Naive thymus-derived CD4-positive, alpha-beta T cell (primary cell): ENCODE measurements around the gene FLNB. TPM values are rescaled to one million over a fixed set of nuclear protein-coding genes. Genes with fewer than 3 reads are reported as not detected.

Experiments
- ATAC-seq: fragments of 150-1000 bp; cut with Tn5 transposase; 2 replicates; pipeline ENCODE4 v1.10.0; 2021; ENCODE audit warnings: mild to moderate bottlenecking, moderate library complexity
- CTCF ChIA-PET: fragments of 350-600 bp; sonication (Branson Sonifier 250); formaldehyde crosslinking; loops from one replicate; lab custom pipeline; 2021; ENCODE audit warnings: antibody characterized with exemption; lab: Charles Lee
- POLR2A ChIA-PET: fragments of 350-600 bp; sonication (Branson Sonifier 250); formaldehyde crosslinking; loops from one replicate; lab custom pipeline; 2021; ENCODE audit warnings: antibody characterized with exemption, inconsistent platforms; lab: Charles Lee
- DNase-seq, 9 donors: peaks; one replicate each; pipeline versions ENCODE4 v3.0.0 to v3.0.0-alpha.2; 2020 to 2022; ENCODE audit warnings: mixed read lengths in 1 of 9
- H3K27ac ChIP-seq: one replicate; pipeline ENCODE4 v1.7.0; 2013; ENCODE audit warnings: mild to moderate bottlenecking, low read depth, low read length, moderate library complexity
- H3K27me3 ChIP-seq, 2 donors: one replicate each; pipeline ENCODE4 v1.7.0; 2013; ENCODE audit warnings: low read length in 2 of 2, mild to moderate bottlenecking in 2 of 2, moderate library complexity in 2 of 2; ENCODE audit not compliant: control insufficient read depth in 2 of 2, insufficient read depth in 2 of 2
- H3K36me3 ChIP-seq, 3 experiments: 1 replicate in 2 of 3; 2 replicates in 1 of 3; pipeline ENCODE4 v1.7.0; 2013; ENCODE audit warnings: low read length in 3 of 3, mild to moderate bottlenecking in 3 of 3, moderate library complexity in 1 of 3; ENCODE audit not compliant: insufficient read depth in 3 of 3, control insufficient read depth in 2 of 3
- H3K4me1 ChIP-seq, 2 donors: one replicate each; pipeline ENCODE4 v1.7.0; 2013; ENCODE audit warnings: low read length in 2 of 2, mild to moderate bottlenecking in 2 of 2, moderate library complexity in 1 of 2; ENCODE audit not compliant: control insufficient read depth in 2 of 2, insufficient read depth in 2 of 2
- H3K4me3 ChIP-seq: 2 replicates; pipeline ENCODE4 v1.7.0; 2013; ENCODE audit warnings: mild to moderate bottlenecking, low read length
- H3K9me3 ChIP-seq, 3 experiments: 1 replicate in 2 of 3; 2 replicates in 1 of 3; pipeline ENCODE4 v1.7.0; 2013; ENCODE audit warnings: low read length in 3 of 3; ENCODE audit not compliant: control insufficient read depth in 2 of 3
- H3K27ac Mint-ChIP-seq, 9 donors: one replicate each; pipeline ENCODE4 v1.8.0; 2020 to 2022; ENCODE audit warnings: mixed read lengths in 9 of 9, mild to moderate bottlenecking in 8 of 9, moderate library complexity in 5 of 9, inconsistent platforms in 2 of 9
- H3K27me3 Mint-ChIP-seq, 5 donors: one replicate each; pipeline ENCODE4 v1.8.0; 2021 to 2022; ENCODE audit warnings: mixed read lengths in 5 of 5, mild to moderate bottlenecking in 1 of 5
- H3K36me3 Mint-ChIP-seq, 5 donors: one replicate each; pipeline ENCODE4 v1.8.0; 2020 to 2022; ENCODE audit warnings: mixed read lengths in 5 of 5, mild to moderate bottlenecking in 3 of 5, inconsistent platforms in 1 of 5
- H3K4me1 Mint-ChIP-seq, 7 donors: one replicate each; pipeline ENCODE4 v1.8.0; 2020 to 2022; ENCODE audit warnings: mixed read lengths in 7 of 7, mild to moderate bottlenecking in 3 of 7, inconsistent platforms in 1 of 7
- H3K4me3 Mint-ChIP-seq, 10 donors: one replicate each; pipeline ENCODE4 v1.8.0; 2020 to 2022; ENCODE audit warnings: mild to moderate bottlenecking in 10 of 10, mixed read lengths in 10 of 10, moderate library complexity in 6 of 10, inconsistent platforms in 2 of 10
- H3K9me3 Mint-ChIP-seq, 11 donors: one replicate each; pipeline ENCODE4 v1.8.0; 2020 to 2022; ENCODE audit warnings: mixed read lengths in 11 of 11, mild to moderate bottlenecking in 4 of 11, inconsistent platforms in 1 of 11, moderate library complexity in 1 of 11
- intact Hi-C, 2 donors: fragments of 100-400 bp; cut with micrococcal nuclease; formaldehyde crosslinking; loops; one replicate each; pipeline ENCODE4 v1.15.1; 2023
- polyA plus RNA-seq, 2 donors: library from polyadenylated mRNA; unstranded; fragments of 300-500 nt; fragmentation: Illumina TruSeq; gene quantifications; one replicate each; pipeline ENCODE4 v1.2.3, GENCODE V29; 2021
- total RNA-seq, 6 experiments: library from RNA in 5 of 6; stranded (reverse) in 5 of 6; gene quantifications; 1 replicate in 5 of 6; 2 replicates in 1 of 6; pipeline ENCODE4 v1.2.3 and lab custom pipeline; 2021 to 2026

FLNB gene
- total and polyA plus RNA-seq, 7 experiments from 2014 or later = 15.7 to 66.7 (median 47.6) TPM

GRCh38 chr3:58102390-58102750 is 94.1 kb downstream of the FLNB start:
- Histone ChIP-seq H3K36me3 (peaks cover 0 to 89% (median 4%) of the 10 kb centered on the region in 3 experiments), H3K4me3 (no peak overlapping the region), H3K9me3 (no peaks in the 10 kb centered on the region), H3K27me3 (no peaks in the 10 kb centered on the region), H3K27ac (no peak overlapping the region), H3K4me1 (no peaks in the 10 kb centered on the region)
- POLR2A ChIA-PET = no interaction called here
- CTCF ChIA-PET = no interaction called here
- Mint-ChIP-seq H3K4me1 (peaks cover 0 to 7% (median 0%) of the 10 kb centered on the region in 7 donors), H3K27ac (peak overlapping the region in 3 of 9 donors; percentile 31 to 58 (median 36)), H3K4me3 (no peak overlapping the region), H3K27me3 (no peaks in the 10 kb centered on the region), H3K9me3 (no peaks in the 10 kb centered on the region), H3K36me3 (peaks cover 18 to 78% (median 47%) of the 10 kb centered on the region in 5 donors)
- no peak for ATAC-seq
- DNase-seq = no peak
- intact Hi-C loops = no loop called here

DNA sequence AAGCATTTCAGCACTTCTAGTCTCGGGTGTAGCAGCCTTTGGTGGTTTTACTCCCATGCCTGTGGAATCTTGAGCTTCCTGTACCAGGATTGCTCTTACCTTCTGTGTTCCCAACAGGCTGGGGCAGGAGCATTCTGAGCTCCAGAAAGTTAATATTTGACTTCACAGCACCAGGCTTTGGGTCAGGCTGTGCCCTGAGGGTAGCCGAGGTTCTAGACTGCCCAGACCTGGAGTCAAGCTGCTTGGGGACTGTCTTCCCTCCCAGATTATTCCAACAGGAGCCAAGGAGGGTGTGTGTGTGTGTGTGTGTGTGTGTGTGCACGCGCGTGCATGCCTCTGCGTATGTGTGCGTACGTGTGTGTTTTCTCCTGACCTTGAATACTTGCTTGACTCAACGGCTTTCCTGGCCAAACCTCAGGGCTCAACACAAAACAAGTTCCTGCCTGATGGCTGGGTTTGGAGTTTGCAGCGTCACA is 94.8 kb downstream of the FLNB start:
- peaks cover 0 to 7% (median 0%) of the 10 kb centered on the region in 7 donors for H3K4me1 Mint-ChIP-seq
- ChIA-PET CTCF (no interaction called here), POLR2A (no interaction called here)
- Histone ChIP-seq H3K4me3 (no peak overlapping the region), H3K27me3 (no peaks in the 10 kb centered on the region), H3K4me1 (no peaks in the 10 kb centered on the region), H3K27ac (no peak overlapping the region), H3K36me3 (peaks cover 0 to 89% (median 0%) of the 10 kb centered on the region in 3 experiments), H3K9me3 (no peaks in the 10 kb centered on the region)
- peak overlapping the region in 1 of 9 donors; percentile 12 for H3K27ac Mint-ChIP-seq
- no peak for DNase-seq
- intact Hi-C loops = no loop called here
- no peaks in the 10 kb centered on the region for H3K27me3 Mint-ChIP-seq
- H3K4me3 Mint-ChIP-seq = no peak overlapping the region
- peaks cover 18 to 79% (median 54%) of the 10 kb centered on the region in 5 donors for H3K36me3 Mint-ChIP-seq
- H3K9me3 Mint-ChIP-seq = no peaks in the 10 kb centered on the region
- no peak for ATAC-seq

DNA sequence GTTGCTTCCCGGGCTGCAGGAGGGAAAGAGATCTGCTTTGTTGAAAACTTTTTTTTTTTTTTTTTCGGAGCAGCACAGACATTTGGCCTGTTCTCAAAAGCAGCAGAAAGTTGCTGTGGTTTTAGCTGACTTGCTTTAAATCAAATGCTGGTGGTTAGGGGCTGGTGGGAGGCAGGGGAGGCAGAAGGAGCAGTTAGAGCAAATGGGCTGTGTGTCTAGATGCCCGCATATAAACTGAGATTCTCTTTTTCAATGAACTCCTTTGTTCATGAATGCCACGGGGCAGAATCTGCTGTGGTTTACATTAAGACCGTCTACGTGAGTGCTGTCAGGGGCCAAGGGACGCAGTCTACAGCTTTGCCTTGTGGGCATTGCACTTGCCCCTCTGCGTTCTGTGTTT is 95.9 kb downstream of the FLNB start:
- ChIA-PET POLR2A (no interaction called here), CTCF (no interaction called here)
- Mint-ChIP-seq H3K27me3 (no peaks in the 10 kb centered on the region), H3K4me3 (no peak overlapping the region), H3K36me3 (peaks cover 23 to 81% (median 57%) of the 10 kb centered on the region in 5 donors), H3K4me1 (peaks cover 0 to 7% (median 0%) of the 10 kb centered on the region in 7 donors), H3K9me3 (no peaks in the 10 kb centered on the region), H3K27ac (peak overlapping the region in 2 of 9 donors; percentile 38 to 60)
- H3K4me3 ChIP-seq = no peak overlapping the region
- intact Hi-C loops = no loop called here
- H3K4me1 ChIP-seq = no peaks in the 10 kb centered on the region
- H3K27ac ChIP-seq = no peak overlapping the region
- ATAC-seq (no peak), DNase-seq (no peak)
- no peaks in the 10 kb centered on the region for H3K9me3 ChIP-seq
- H3K27me3 ChIP-seq = no peaks in the 10 kb centered on the region
- H3K36me3 ChIP-seq = peaks cover 0 to 89% (median 4%) of the 10 kb centered on the region in 3 experiments

GRCh38 chr3:58104712-58105111 is 96.5 kb downstream of the FLNB start:
- no peak overlapping the region for H3K4me3 ChIP-seq
- ChIA-PET POLR2A (no interaction called here), CTCF (interaction anchor here (0.7 kb wide), 1 partner anchor 54 kb away, joined by 3 read pairs; no protein-coding TSS in a partner anchor)
- DNase-seq (no peak), ATAC-seq (no peak)
- H3K27me3 Mint-ChIP-seq = no peaks in the 10 kb centered on the region
- H3K27ac Mint-ChIP-seq = peak overlapping the region in 2 of 9 donors; percentile 33 to 67
- intact Hi-C loops = no loop called here
- no peaks in the 10 kb centered on the region for H3K9me3 Mint-ChIP-seq
- H3K4me1 Mint-ChIP-seq = peaks cover 0 to 2% (median 0%) of the 10 kb centered on the region in 7 donors
- H3K27me3 ChIP-seq = no peaks in the 10 kb centered on the region
- no peak overlapping the region for H3K27ac ChIP-seq
- peaks cover 0 to 89% (median 8%) of the 10 kb centered on the region in 3 experiments for H3K36me3 ChIP-seq
- H3K4me1 ChIP-seq = no peaks in the 10 kb centered on the region
- no peak overlapping the region for H3K4me3 Mint-ChIP-seq
- H3K9me3 ChIP-seq = no peaks in the 10 kb centered on the region
- H3K36me3 Mint-ChIP-seq = peaks cover 23 to 81% (median 58%) of the 10 kb centered on the region in 5 donors

- Mint-ChIP-seq H3K36me3 (peaks cover 25 to 80% (median 57%) of the 10 kb centered on the region in 5 donors), H3K9me3 (no peaks in the 10 kb centered on the region), H3K27ac (no peak overlapping the region), H3K27me3 (no peaks in the 10 kb centered on the region), H3K4me3 (no peak overlapping the region), H3K4me1 (no peaks in the 10 kb centered on the region)
- no peak for DNase-seq
- no peaks in the 10 kb centered on the region for H3K9me3 ChIP-seq
- H3K27me3 ChIP-seq = no peaks in the 10 kb centered on the region
- intact Hi-C loops = no loop called here
- peaks cover 0 to 90% (median 12%) of the 10 kb centered on the region in 3 experiments for H3K36me3 ChIP-seq
- H3K4me3 ChIP-seq = no peak overlapping the region
- ChIA-PET CTCF (interaction anchor here (0.7 kb wide), 1 partner anchor 53 kb away, joined by 3 read pairs; no protein-coding TSS in a partner anchor), POLR2A (no interaction called here)
- no peak for ATAC-seq
- H3K27ac ChIP-seq = no peak overlapping the region
- no peaks in the 10 kb centered on the region for H3K4me1 ChIP-seq
These were observed 97.0 kb downstream of the FLNB start for GRCh38 chr3:58105196-58105595.

- H3K36me3 Mint-ChIP-seq = peaks cover 25 to 81% (median 56%) of the 10 kb centered on the region in 5 donors
- intact Hi-C loops = no loop called here
- H3K36me3 ChIP-seq = peaks cover 0 to 89% (median 12%) of the 10 kb centered on the region in 3 experiments
These were observed 97.8 kb downstream of the FLNB start for GRCh38 chr3:58106061-58106460.

DNA sequence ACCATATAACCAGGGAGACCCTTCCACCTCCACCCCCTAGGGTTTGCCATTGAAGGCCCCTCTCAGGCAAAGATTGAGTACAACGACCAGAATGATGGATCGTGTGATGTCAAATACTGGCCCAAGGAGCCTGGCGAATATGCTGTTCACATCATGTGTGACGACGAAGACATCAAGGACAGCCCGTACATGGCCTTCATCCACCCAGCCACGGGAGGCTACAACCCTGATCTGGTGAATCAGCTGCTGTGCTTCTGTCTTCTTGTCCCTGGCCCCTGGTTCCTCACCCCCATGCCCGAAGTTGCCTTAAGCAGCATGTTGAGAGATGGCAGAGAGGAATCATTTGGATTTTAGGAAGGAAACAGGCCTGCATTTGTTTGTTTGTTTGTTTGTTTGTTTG is 98.4 kb downstream of the FLNB start:
- DNase-seq (no peak), ATAC-seq (no peak)
- Histone ChIP-seq H3K4me1 (peaks cover 0 to under 1% of the 10 kb centered on the region in 2 donors), H3K27me3 (no peaks in the 10 kb centered on the region), H3K9me3 (no peaks in the 10 kb centered on the region), H3K36me3 (peaks cover 0 to 89% (median 12%) of the 10 kb centered on the region in 3 experiments), H3K27ac (no peak overlapping the region), H3K4me3 (no peak overlapping the region)
- intact Hi-C loops = no loop called here
- ChIA-PET CTCF (no interaction called here), POLR2A (interaction anchor here (1.3 kb wide), 1 partner anchor 99 kb away, joined by 4 read pairs; the partner anchor contains the start of gene FLNB)
- H3K27me3 Mint-ChIP-seq = no peaks in the 10 kb centered on the region
- H3K27ac Mint-ChIP-seq = no peak overlapping the region
- H3K4me3 Mint-ChIP-seq = no peak overlapping the region
- H3K9me3 Mint-ChIP-seq = no peaks in the 10 kb centered on the region
- H3K4me1 Mint-ChIP-seq = peaks cover 0 to 6% (median 0%) of the 10 kb centered on the region in 7 donors
- H3K36me3 Mint-ChIP-seq = peaks cover 22 to 80% (median 56%) of the 10 kb centered on the region in 5 donors

More at GRCh38 chr3:58106061-58106460, 97.8 kb downstream of the FLNB start:
- Histone ChIP-seq H3K27me3 (no peaks in the 10 kb centered on the region), H3K4me3 (no peak overlapping the region), H3K9me3 (no peaks in the 10 kb centered on the region), H3K4me1 (no peaks in the 10 kb centered on the region), H3K27ac (no peak overlapping the region)
- Mint-ChIP-seq H3K27me3 (no peaks in the 10 kb centered on the region), H3K9me3 (no peaks in the 10 kb centered on the region), H3K4me1 (peaks cover 0 to 3% (median 0%) of the 10 kb centered on the region in 7 donors), H3K4me3 (no peak overlapping the region), H3K27ac (no peak overlapping the region)
- POLR2A ChIA-PET = no interaction called here
- no peak for DNase-seq
- no peak for ATAC-seq
- CTCF ChIA-PET = no interaction called here
